IPS-11a (cell line): ENCODE measurements around the gene LIF.
"Not testable (repeated sequence)": the region's sequence is repeated elsewhere in the genome, so short reads cannot be mapped to it uniquely, and the experiment has no call there.

Source experiments
- H3K4me3 ChIP-seq: one replicate; pipeline ENCODE4 v1.5.1; 2013; ENCODE audit warnings: low read depth, low read length, control low read depth

LIF gene

GRCh38 chr22:30227438-30228228, 18.9 kb downstream of the LIF start:
- H3K4me3 ChIP-seq: no peak overlapping the region

- no peak overlapping the region for H3K4me3 ChIP-seq
Measured at GRCh38 chr22:30226192-30226832, 20.2 kb downstream of the LIF start.

GRCh38 chr22:30225220-30225927, 21.2 kb downstream of the LIF start:
- H3K4me3 ChIP-seq: no peak overlapping the region

GRCh38 chr22:30224161-30224857, 22.2 kb downstream of the LIF start:
- no peak overlapping the region for H3K4me3 ChIP-seq

- no peak overlapping the region for H3K4me3 ChIP-seq
Measured at GRCh38 chr22:30223303-30223702, 23.3 kb downstream of the LIF start.

- no peak overlapping the region for H3K4me3 ChIP-seq
Measured at GRCh38 chr22:30222321-30222720, 24.2 kb downstream of the LIF start.

GRCh38 chr22:30221121-30221992, 25.2 kb downstream of the LIF start:
- no peak overlapping the region for H3K4me3 ChIP-seq

- H3K4me3 ChIP-seq: no peak overlapping the region
Measured at GRCh38 chr22:30220338-30221012, 26.1 kb downstream of the LIF start.

- no peak overlapping the region for H3K4me3 ChIP-seq
Measured at GRCh38 chr22:30219668-30220278, 26.8 kb downstream of the LIF start.

GRCh38 chr22:30219049-30219654, 27.4 kb downstream of the LIF start:
- no peak overlapping the region for H3K4me3 ChIP-seq

- H3K4me3 ChIP-seq: no peak overlapping the region
Measured at GRCh38 chr22:30217698-30218560, 28.6 kb downstream of the LIF start.

GRCh38 chr22:30216710-30217109, 29.8 kb downstream of the LIF start:
- no peak overlapping the region for H3K4me3 ChIP-seq

- H3K4me3 ChIP-seq: not testable (repeated sequence)
Measured at GRCh38 chr22:30216272-30216671, 30.3 kb downstream of the LIF start.

GRCh38 chr22:30214703-30215407, 31.7 kb downstream of the LIF start:
- H3K4me3 ChIP-seq: no peak overlapping the region

GRCh38 chr22:30212996-30213441, 33.5 kb downstream of the LIF start:
- H3K4me3 ChIP-seq: no peak overlapping the region

- no peak overlapping the region for H3K4me3 ChIP-seq
Measured at GRCh38 chr22:30212363-30212995, 34.1 kb downstream of the LIF start.
